Tibial artery (tissue), 4 donors: ENCODE results near the gene CDCA3.

Experiments
- DNase-seq, 2 donors: peaks; one replicate each; pipeline ENCODE4 v3.0.0-alpha.2; 2019
- H3K27ac ChIP-seq, 2 donors: fragments of 200-600 bp; sonication (generic) in 1 of 2; 1 replicate in 1 of 2; 2 replicates in 1 of 2; pipeline ENCODE4 v1.5.1; 2018 to 2019; ENCODE audit warnings: mild to moderate bottlenecking in 1 of 2
- H3K27me3 ChIP-seq, 2 donors: fragments of 200-600 bp; sonication (generic) in 1 of 2; one replicate each; pipeline versions ENCODE4 v1.5.1 to v1.6.0; 2016 to 2019
- H3K36me3 ChIP-seq, 3 donors: fragments of 200-600 bp; sonication (generic) in 2 of 3; one replicate each; pipeline ENCODE4 v1.5.1; 2016 to 2019; ENCODE audit warnings: mild to moderate bottlenecking in 2 of 3
- H3K4me1 ChIP-seq, 4 donors: fragments of 200-600 bp; sonication (generic) in 2 of 4; 1 replicate in 3 of 4; 2 replicates in 1 of 4; pipeline ENCODE4 v1.5.1; 2016 to 2019
- H3K4me3 ChIP-seq, 2 donors: fragments of 200-600 bp; sonication (generic) in 1 of 2; 1 replicate in 1 of 2; 2 replicates in 1 of 2; pipeline ENCODE4 v1.5.1; 2018 to 2019; ENCODE audit warnings: mild to moderate bottlenecking in 2 of 2
- H3K9me3 ChIP-seq, 3 donors: fragments of 200-600 bp; sonication (generic) in 1 of 3; one replicate each; pipeline ENCODE4 v1.5.1; 2016 to 2019
- intact Hi-C: fragments of 100-400 bp; cut with DNase I; formaldehyde crosslinking; loops from one replicate; pipeline ENCODE4 v1.15.0; 2023; ENCODE audit warnings: low total_unique reads
- TF ChIP-seq, protein P1 (sequence below), 2 experiments: fragments of 200-600 bp in 1 of 2; fragments of 450-650 bp in 1 of 2; IDR thresholded peaks; one replicate each; pipeline ENCODE4 v1.5.1; 2017 to 2019; ENCODE audit warnings: antibody characterized with exemption in 2 of 2, mild to moderate bottlenecking in 1 of 2, moderate library complexity in 1 of 2

Gene CDCA3

DNA sequence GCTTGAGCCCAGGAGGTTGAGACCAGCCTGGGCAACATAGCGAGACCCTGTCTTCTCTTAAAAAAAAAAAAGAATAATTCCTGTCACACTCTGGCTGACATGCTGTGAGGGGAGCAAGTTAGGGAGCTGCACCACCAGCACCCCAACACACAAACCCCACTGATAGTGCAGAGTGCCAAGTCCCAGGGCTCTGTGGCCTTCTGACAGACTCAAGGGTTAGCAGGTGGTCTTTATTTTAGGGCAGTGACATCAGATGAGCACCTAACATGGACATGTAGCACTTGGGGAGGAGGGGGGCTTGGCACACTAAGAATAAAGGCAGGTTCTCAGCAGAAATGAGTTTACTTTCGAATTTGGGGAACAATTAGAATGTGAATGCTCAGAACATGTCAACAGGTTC lies 7.7 kb upstream of the CDCA3 start:
- H3K27me3 ChIP-seq = no peaks in the 10 kb centered on the region
- H3K9me3 ChIP-seq = no peaks in the 10 kb centered on the region
- intact Hi-C loops = no loop called here
- no peak overlapping the region for H3K4me3 ChIP-seq
- TF ChIP-seq, protein P1, sequence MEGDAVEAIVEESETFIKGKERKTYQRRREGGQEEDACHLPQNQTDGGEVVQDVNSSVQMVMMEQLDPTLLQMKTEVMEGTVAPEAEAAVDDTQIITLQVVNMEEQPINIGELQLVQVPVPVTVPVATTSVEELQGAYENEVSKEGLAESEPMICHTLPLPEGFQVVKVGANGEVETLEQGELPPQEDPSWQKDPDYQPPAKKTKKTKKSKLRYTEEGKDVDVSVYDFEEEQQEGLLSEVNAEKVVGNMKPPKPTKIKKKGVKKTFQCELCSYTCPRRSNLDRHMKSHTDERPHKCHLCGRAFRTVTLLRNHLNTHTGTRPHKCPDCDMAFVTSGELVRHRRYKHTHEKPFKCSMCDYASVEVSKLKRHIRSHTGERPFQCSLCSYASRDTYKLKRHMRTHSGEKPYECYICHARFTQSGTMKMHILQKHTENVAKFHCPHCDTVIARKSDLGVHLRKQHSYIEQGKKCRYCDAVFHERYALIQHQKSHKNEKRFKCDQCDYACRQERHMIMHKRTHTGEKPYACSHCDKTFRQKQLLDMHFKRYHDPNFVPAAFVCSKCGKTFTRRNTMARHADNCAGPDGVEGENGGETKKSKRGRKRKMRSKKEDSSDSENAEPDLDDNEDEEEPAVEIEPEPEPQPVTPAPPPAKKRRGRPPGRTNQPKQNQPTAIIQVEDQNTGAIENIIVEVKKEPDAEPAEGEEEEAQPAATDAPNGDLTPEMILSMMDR (IDR thresholded peaks at IDR 0.05) = no peak
- H3K36me3 ChIP-seq = peaks cover 80 to 85% (median 80%) of the 10 kb centered on the region in 3 donors
- no peak overlapping the region for H3K27ac ChIP-seq
- no peak for DNase-seq
- H3K4me1 ChIP-seq = peaks cover 0 to 11% (median 7%) of the 10 kb centered on the region in 4 donors

DNA sequence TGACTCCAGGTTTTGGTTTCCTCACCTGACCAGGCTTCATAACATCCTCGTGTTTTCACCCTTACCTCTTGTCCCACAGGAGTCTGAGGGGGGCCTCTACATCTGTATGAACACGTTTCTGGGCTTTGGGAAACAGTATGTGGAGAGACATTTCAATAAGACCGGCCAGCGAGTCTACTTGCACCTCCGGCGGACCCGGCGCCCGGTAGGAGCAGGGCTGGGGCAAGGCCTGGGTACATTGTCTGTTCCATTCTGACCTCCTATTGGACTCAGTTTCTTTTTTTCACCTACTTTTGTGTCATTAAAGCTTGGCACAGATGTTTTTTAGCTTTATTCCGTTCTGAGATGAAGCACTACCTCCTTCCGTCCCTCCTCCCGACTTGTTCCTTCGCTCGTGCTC lies 4.2 kb upstream of the CDCA3 start:
- no peaks in the 10 kb centered on the region for H3K27me3 ChIP-seq
- H3K9me3 ChIP-seq = no peaks in the 10 kb centered on the region
- H3K4me3 ChIP-seq = no peak overlapping the region
- intact Hi-C loops = no loop called here
- peaks cover 0 to 31% (median 22%) of the 10 kb centered on the region in 4 donors for H3K4me1 ChIP-seq
- TF ChIP-seq, protein P1 (IDR thresholded peaks at IDR 0.05) = no peak
- peaks cover 48 to 51% (median 51%) of the 10 kb centered on the region in 3 donors for H3K36me3 ChIP-seq
- no peak for DNase-seq
- peak overlapping the region in 1 of 2 donors; percentile 99 for H3K27ac ChIP-seq

DNA sequence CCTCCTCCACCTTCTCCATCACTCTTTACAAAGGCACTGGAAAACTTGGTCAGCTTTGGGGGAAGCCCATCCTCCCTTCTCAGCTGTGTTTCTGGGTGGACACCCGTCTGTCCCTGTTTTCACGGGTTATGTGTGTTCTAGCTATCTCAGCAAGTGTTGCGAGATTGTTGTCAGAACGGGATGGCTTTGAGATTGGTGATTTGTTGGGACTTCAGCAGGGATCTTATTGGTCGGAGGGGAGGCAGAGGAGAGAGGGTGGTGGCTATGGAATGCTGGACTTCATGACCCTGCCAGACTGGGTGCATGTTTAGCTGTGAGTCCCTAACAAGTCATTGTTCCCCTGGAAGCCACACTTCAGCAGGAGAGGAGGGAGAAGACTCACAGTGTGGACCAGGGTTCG lies 3.0 kb upstream of the CDCA3 start:
- intact Hi-C loops = loop anchor here (5.0 kb wide), 1 partner anchor 242 kb away; no protein-coding TSS in a partner anchor
- Histone ChIP-seq H3K4me3 (no peak overlapping the region), H3K4me1 (peaks cover 0 to 31% (median 22%) of the 10 kb centered on the region in 4 donors), H3K27me3 (no peaks in the 10 kb centered on the region), H3K9me3 (no peaks in the 10 kb centered on the region), H3K36me3 (peaks cover 35 to 41% (median 38%) of the 10 kb centered on the region in 3 donors), H3K27ac (peak overlapping the region; percentile 95 to 99)
- DNase-seq = no peak
- TF ChIP-seq, protein P1 (IDR thresholded peaks at IDR 0.05) = no peak

DNA sequence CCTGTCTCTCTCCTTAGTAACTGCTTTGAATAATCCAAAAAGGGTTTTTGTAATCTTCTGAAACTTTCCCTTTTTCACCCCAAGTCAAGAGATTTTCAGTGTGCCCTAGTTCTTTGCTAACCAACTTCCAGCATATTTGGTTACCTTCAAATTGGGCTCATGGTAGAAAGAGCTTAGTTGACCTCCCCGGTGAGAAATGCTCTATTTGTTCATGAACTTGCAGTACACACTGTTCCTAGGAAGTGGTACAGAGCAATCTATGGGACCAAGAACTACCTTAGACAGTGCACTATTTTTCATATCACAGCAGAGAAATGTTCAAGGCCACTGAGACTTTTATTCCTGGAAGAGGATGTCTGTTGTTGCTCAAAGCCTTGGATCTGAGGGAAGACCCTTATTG lies 2.5 kb upstream of the CDCA3 start:
- no peaks in the 10 kb centered on the region for H3K27me3 ChIP-seq
- TF ChIP-seq, protein P1 (IDR thresholded peaks at IDR 0.05) = no peak
- DNase-seq = no peak
- H3K27ac ChIP-seq = peak overlapping the region; percentile 95 to 99
- intact Hi-C loops = loop anchor here (5.0 kb wide), 1 partner anchor 241 kb away; no protein-coding TSS in a partner anchor
- peak overlapping the region in 1 of 2 donors; percentile 69 for H3K4me3 ChIP-seq
- H3K4me1 ChIP-seq = peaks cover 0 to 31% (median 22%) of the 10 kb centered on the region in 4 donors
- no peaks in the 10 kb centered on the region for H3K9me3 ChIP-seq
- H3K36me3 ChIP-seq = peaks cover 31 to 41% (median 34%) of the 10 kb centered on the region in 3 donors

DNA sequence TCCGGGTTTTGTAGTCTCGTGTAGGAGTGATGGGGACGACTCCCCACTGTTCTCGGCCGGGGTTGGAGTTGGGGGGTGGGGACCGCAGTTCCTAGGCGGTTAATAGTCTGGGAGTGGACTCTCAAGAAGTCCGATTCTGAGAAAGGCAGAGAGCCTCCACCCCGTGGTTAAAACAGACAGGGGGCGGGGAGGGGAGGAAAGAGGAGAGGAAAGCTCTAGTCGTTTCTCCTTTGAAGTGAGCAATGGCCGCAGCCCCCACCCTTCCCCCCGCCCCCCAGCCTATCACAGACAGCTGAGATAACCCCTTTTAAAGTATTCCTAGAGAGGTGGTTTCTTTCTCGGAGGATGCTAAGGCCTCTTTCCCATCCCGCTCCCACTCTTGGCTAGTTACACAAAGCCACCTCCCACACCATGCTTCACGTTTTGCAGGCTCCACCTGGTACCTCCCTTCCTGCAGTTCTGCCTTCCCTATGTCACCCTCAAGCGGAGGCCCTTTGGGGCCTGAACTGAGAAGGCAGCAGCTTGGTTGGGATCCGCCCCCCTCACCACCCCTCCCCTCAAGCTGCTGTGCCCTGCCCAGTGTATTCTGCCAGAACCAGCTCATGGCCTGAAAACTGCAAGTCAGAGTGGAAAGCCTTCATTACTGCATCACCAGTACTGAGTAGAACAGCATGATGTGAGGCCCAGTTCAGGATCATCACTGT lies 1.7 kb upstream of the CDCA3 start:
- intact Hi-C loops = loop anchor here (5.0 kb wide), 1 partner anchor 241 kb away; no protein-coding TSS in a partner anchor
- Histone ChIP-seq H3K9me3 (no peaks in the 10 kb centered on the region), H3K4me3 (peak overlapping the region; percentile 66 to 69), H3K36me3 (peaks cover 23 to 37% (median 25%) of the 10 kb centered on the region in 3 donors), H3K4me1 (peaks cover 0 to 31% (median 22%) of the 10 kb centered on the region in 4 donors), H3K27ac (peak overlapping the region; percentile 95 to 99), H3K27me3 (no peaks in the 10 kb centered on the region)
- peak; percentile 67 to 89 for DNase-seq
- TF ChIP-seq, protein P1 (IDR thresholded peaks at IDR 0.05) = no peak
